Fibroblast of peridontal ligament (primary cell): ENCODE measurements around the gene FBXO34.

Source experiments
- DNase-seq: peaks from one replicate; pipeline ENCODE4 v3.0.0-alpha.2; 2010; ENCODE audit errors: extremely low read depth

FBXO34 gene

DNA sequence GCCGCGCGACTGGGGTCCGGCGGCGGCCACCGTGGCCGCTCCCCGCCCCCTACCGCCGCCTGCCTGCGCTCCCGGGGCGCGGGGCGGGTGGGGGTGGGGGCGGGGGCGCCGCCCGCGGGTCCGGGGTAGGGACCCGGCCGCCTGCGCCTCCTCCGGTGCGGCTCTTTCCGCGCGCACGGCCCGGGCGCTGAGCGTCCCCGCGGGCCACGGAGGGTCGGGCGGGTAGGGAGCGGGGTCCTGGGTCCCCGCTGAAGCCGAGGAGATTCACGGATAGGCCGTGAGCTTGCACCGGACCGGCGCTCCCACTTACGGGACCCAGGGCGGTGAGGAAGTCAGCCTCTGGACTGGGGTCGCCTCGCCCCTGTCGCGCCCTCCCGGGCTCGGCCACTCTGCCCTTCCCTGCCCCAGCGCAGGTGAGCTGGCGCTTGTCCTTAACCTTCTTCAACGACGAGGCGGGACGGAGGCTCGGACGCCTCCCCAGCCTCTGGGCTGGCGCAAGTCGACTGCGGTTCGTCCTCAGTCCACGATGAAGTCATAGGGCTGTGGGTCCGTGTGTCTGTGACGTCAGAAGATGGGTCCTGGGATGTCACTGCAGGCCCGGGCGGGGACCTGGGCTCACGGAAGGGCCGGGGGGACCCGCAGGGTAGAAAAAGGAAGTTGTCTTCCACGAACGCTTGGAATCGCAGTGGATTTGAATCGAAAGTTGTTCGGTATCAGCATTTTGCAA is 514 bp downstream of the FBXO34 start:
- DNase-seq, result peak; percentile 83

DNA sequence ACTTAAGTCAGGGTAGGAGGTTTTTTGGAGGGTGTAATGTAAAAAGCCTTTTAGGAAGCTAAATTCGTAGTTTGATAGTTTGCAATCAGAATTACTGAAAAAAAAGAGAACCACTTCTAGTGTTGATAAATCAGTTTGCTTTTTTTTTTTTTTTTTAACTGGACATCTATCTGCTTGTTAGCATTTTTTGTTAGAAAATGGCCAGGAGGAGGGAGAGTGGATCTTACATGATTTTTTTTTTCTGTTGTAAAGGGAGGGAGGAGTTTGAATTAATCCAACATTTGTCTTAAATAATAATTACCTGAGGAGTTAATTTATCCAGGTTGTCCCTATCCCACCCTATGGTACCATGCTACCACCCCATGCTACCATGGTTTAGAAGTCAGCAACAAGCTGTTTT is 1.2 kb downstream of the FBXO34 start:
- no peak for DNase-seq

DNA sequence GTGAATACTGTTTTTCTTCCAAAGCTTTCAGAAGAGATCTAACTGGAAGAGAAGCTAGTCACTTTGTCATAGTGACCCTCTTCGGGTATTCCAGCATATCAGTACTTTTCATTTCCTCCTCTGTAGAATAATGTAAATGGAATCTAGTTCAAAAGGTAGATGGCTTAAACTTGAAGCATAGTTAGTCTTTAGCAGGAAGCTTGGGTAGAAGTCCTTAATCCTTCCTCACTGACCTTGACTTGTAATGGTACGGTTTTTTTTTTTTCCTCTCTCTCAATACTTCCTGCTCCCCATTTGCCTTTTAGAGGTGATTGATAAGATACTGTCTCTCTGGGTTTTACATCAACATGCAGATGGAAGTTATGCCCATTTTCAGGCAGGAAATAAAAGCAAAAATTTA is 1.7 kb downstream of the FBXO34 start:
- no peak for DNase-seq

DNA sequence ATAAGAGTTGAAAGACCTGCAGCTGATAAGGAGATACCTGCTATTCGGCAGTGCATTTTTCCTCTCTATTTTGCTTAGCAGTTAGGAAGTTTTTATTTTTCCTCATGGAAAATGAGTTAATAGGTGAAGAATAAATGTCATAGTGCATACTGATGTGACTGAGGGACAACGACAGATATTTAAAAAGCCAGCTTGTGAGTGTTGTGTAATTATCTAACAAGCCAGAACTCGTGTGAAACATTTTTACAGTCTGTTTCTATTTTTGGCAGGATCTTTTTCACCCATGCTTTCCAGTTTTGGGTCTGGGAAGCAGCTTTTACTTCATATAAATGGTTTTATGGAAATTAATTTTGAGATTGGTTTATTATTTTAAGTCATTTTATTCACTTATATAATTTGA is 2.9 kb downstream of the FBXO34 start:
- DNase-seq, result no peak

DNA sequence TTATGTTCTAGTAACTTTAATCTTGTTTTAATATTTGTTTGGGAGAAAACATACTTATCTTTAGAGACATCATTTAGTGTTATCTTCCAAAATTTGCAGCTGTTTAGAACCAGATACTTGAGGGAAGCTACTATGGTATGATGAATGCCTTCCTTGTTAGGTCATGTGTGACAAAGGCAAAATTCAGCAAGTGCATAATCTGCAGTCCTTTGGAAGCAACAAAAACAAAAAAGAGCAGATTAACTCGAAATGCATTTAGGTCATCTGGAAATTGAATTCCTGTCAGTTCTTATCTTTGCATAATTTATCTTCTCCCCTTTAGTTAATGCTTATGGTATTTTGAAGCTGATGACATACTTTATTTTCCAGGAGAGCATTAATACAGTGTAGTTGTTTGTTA is 3.5 kb downstream of the FBXO34 start:
- peak; percentile 57 for DNase-seq

DNA sequence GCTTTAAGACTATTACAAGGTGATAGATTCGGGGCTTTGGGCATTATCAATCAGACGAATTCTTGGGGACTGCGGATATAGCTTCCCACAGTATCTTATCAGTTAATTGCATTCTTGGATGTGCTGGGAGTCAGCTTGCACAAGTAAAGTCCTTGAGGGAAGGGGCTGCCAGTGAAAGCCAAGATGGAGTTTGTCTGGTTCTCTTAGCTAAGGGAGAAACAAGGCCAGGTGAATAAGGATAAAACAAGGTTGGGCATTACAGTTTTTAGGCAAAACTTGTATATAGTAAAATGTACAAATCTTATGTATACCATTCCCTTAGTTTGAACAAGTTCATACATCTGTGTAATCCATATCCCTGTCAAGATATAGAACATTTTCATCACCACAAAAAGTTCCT is 5.5 kb downstream of the FBXO34 start:
- DNase-seq, result no peak

DNA sequence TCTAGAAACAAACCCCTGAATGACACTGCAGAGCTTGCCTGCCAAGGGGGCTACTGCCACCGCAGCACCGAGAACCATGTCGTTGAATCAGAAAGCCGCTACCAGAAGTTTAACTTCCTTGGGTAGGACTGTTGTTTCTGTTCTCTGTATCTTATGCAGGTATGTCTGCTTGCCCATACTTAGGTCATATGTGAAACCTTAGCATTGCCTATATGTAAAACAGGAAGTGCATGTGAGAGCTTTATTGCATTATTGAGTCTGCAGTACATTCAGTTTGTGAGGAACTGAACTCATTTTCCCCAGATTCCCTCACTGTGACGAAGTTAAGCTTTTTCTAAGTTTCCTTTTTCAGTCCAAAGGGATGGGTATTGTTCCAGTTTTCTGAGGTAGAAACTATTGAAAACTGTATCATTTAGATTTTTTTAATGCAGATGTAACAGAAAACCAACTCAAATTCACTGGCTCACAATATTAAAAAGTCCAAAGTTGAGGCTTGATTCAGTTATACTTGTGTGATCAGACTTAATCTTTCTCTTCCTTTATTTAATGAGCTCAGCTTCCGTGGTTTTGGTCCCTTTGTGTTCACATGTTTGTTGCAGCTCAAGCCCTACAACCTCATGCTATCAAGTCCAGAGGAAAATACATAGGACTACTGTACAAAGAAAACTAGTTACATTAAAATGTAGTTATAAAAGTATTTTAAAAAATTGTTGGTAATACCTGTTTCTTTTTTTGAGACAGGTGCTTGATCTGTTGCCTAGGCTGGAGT is 6.9 kb downstream of the FBXO34 start:
- peak; percentile 1 for DNase-seq

DNA sequence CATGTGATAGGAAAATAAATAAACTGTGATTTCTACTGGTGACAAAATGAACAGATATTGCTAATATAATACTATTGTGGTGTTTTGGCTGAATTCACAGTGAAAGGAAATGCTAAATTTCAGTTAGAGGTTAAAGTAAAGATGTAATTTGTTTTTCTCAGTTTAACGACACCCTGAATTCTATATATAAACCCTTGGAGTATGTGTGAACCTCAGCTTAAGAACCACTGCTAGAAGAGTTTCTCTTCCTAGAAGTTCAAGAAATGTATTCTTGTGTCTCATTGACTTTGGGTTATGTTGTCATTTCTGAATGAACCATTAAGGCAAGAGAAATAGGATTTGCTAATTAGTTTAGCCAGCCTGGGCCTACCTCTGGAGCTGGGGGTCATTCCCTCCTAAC is 8.2 kb downstream of the FBXO34 start:
- no peak for DNase-seq

DNA sequence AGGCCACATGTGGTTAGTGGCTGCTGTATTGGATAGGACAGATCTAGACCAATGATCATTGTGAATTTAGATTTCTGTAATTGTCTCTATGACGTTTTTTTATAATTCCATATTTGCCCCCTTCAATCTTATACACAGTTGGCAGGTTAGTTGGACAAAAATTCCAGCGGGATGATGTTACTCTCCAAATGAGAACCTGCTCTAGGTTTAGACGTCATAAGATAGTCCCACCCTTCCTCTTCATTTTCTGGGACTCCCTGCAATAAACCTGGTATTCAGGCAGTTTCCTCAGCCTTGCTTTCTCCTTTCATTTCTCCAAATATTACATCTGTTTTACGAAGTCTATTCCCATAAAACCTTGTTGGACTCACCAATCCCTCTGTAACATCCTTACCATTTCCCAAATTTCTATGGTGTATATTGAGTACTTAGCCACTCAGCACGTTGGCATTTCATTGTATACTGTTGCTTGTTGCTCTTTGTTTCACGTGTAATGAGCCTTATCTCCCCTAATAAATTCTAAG is 10.2 kb downstream of the FBXO34 start:
- DNase-seq, result no peak

DNA sequence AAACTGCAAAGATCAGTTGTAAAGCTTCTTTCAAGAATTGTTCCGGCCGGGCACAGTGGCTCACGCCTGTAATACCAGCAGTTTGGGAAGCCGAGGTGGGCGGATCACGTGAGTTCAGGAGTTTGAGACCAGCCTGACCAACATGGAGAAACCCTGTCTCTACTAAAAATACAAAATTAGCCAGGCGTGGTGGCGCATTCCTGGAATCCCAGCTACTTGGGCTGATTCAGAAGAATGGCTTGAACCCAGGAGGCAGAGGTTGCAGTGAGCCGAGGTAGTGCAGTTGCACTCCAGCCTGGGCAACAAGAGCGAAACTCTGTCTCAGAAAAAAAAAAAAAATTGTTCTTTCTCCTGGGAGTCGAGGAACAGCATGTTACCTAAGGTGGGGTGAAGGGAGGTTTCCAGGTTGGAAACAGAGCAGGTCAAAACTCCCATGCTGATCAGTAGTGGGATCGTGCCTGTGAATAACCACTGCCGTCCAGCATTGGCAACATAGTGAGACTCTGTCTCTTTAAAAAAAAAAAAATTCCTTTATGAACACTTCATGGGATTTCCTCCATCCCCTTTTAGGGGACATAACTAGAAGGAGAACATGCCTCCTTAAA is 13.9 kb downstream of the FBXO34 start:
- DNase-seq, result no peak

DNA sequence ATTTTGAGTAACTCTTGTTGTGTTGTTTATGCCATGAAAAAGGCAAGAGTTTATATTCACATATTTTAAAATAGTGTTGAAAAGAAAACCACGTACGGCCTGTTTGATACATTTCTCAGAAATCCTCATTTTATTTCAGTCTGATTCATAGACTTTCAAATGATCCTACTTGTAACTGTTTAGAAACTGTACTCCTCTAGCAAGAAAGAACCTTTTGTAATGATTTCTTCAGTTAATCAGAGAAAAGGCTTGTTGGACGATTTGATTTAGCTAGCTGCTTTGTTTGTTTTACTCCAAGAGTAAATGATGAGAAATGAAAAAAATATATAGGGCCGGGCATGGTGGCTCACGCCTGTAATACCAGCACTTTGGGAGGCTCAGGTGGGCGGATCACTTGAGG is 17.2 kb downstream of the FBXO34 start:
- peak; percentile 52 for DNase-seq

DNA sequence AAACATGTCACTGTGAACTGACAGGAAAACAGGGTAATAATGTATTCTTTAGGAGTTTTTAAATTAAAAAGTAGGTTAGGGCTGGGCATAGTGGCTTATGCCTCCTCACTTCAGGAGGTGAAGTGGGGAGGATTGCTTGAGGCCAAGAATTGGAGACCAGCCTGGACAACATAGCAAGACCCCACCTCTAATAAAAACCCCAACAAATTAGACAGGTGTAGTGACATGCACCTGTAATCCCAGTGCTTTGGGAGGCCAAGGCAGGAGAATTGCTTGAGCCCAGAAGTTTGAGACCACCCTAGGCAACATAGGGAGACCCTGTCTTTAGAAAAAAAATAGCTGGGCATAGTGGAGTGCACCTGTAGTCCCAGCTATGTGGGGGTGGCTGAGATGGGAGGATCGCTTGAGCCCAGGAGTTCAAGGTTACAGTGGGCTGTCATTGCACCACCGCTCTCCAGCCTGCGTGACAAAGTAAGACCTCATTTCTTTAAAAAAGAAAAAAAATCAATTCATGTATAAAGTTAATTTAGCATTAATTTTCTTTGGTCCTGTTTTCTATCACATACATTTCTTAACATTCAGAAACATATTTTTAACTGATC is 20.4 kb downstream of the FBXO34 start:
- no peak for DNase-seq

DNA sequence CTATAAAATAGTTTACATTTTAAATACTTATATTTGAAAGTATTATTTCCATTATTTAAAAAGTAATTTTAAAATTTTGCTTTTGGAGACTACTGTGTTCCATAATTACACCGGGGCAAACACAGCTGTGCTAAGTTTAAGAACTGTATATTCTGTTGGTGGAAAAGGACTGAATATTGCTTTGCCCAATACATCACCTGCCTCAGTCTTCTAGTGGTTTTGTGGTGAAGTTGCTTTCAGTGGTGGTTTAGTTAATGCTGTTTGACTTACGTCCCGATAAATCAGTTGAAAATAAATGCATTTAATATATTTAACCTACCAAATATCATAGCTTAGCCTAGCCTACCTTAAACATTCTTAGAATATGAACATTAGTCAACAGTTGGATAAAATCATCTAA is 23.4 kb downstream of the FBXO34 start:
- no peak for DNase-seq

DNA sequence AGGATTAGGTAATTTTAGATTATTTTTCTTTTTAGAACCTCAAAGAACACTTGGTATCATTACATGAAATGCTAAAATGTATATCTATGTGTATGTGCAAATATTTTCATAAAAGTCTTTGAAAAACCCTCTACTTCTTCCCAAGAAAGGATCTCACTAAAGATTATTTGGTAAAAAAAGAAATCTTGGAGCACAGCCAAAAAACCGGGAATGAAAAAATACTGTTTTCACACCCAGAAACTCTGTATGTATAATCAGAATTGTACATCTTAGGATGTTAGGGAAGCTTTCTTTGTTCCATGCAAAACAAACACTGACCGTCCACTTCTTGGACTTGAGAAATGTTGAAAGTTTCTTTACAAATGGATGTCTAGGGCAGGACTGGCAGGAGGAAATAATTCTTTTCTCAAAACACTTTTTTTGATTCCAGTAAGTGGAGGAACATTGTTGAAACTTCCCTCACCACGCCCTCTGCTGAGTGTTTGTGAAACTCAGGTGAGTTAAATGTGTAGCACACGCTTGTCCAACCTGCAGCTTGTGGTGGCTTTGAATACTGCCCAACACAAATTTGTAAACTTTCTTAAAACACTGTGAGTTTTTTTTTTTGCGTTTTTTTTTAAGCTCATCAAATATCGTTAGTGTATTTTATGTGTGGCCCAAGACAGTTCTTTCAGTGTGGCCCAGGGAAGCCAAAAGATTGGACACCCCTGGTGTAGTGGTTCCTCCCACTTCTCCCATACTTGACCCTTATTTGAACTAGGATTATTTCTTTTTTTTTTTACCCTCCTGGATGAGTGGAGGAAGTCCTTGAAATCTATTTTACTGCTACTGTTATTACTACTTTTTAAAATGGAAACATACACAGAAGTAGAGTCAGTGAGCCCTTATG is 26.6 kb downstream of the FBXO34 start:
- DNase-seq, result peak; percentile 4

DNA sequence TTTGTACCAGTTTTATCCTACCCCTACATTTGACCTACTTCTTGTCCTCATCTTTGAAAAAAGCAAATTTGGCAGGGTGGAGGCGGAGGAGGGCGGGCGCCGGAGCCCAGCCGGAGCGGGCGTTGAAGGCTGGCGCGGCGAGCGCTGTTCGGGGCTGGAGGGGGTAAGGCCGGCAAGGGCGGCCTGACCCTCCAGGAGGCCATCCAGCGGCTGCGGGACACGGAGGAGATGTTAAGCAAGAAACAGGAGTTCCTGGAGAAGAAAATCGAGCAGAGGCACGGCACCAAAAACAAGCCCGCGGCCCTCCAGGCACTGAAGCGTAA is 27.2 kb downstream of the FBXO34 start:
- DNase-seq, result no peak

DNA sequence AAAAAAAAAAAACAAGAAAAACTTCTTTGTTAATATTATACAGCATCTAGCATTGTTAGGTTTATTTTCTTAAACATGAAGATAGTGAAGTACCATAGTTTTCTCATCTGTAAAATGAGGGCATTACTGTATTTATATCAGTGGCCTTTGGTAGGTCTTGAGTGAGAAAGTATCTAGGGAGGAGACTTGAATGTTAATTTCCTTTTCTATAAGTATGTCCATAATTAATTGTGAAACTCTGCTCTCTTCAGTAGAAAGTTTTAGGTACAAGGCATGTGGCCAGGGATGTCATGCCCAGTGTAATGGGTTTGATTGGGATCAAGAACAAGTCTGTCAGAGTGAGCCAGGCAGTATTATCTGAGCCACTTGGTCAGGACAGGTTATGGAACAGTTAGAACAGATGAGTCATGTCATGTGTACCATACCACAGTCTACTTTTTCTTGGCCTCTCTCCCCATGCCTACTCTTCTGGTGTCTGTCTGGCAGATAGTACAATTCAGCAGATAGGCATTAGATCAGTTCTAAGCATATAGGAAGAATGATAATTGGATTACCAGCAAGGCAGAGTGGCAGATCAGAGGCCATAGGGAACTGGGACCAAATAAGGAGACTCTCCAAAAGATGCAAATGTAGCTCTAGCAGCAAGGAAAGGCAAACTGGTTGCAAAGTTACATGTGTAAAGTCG is 30.4 kb downstream of the FBXO34 start:
- peak; percentile 34 for DNase-seq

DNA sequence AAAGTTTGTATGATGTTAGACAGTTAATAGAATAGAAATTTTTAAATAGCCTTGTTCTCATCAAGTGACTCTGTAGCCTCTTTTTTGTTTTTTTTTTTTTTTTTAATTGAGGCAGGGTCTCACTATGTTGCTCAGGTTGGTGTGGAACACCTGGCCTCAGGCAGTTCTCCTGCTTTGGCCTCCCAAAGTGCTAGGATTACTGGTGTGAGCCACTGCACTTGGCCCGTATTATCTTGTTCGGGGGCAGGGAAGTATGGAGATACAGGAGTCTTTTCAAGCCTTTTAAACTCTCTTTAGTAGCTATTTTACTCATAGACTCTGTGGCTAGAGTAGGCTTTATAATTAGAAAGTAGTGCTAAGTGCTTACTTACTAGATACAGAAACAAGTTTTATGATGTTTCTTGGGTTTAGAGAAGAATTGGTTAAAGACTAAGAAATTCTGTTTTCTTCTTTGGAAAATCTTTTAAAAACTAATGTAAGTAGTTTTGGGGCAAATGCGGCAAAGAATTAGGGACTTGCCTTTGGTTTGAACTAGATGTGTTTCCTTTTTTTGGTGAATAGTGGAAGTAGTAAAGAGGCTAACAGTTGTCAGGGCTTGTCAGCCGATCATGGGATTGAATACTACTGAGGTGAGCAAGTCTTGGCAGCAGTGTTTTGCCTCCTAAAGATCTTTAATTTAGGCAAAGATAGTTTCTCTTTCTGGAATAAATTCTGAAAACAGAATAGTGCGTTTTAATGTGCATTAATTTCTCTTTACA is 31.3 kb downstream of the FBXO34 start:
- no peak for DNase-seq

DNA sequence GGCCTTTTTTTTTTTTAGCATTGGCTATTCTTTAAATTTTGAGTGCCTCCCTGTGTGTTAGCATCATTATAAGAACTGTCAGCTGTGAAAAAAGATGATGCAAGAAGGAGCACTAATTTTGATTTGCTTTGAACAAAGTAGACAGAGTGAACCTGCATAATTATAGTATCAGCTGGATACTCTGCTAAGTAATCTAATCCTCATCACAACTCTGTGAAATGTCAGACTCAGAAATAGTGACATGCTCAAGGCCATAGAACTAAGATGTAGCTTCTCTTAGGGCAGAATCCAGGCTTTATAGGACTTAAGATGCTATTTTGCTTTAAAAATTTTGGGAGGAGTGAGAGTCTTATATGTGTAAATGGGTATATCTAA is 31.9 kb downstream of the FBXO34 start:
- no peak for DNase-seq

DNA sequence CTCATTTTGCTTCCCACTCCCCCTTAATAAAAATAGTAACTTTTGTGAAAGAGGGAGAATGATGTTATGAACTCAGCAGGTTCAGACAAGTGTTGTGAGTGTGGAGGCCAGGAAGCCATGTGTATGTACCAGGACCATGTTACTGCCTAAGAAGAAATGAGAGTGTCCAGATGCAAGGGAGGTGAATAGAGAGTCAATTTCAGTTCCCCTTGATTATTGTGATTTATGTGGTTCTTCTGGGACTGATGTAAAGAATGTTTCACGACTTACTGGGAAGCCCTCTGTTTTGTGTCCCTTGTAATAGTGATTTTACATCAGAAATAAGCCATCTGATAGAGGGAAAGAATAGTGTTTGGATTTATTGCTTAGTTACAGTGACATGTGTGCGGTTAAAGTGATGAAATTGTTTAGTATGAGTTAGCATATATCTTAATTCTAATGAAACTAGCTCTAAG is 32.5 kb downstream of the FBXO34 start:
- peak; percentile 57 for DNase-seq

DNA sequence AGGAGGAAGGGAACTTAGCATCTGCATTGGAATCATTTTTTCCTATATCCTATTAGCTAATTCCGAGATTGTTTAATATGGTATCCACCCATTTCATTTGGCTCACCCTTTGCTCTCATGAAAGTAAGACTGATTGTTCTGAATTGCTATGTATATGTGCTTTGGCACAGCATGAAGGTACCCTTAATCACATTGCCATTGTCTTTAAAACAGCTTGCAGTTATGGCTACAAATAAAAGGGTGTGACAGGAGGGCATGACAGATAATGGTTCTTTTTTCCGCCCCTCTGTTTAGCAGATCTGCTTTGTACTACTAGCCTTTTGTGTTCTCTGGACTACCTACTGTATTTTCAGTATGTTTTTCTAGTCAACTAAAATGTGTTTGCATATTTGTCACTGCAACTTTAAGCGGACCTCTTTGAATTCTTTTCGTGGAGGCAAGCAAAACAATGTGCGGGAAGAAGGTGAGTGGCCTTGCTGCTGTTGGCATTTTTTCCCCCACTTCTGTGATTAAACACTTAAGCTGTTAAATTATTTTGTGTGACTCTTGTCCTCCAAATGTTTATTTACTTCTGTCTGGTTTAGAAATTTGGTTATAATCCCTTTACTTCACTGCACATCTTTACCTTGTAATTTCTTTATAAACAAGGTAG is 35.8 kb downstream of the FBXO34 start:
- DNase-seq, result no peak
